Measurements from ENCODE around the gene INSRR.

DNA sequence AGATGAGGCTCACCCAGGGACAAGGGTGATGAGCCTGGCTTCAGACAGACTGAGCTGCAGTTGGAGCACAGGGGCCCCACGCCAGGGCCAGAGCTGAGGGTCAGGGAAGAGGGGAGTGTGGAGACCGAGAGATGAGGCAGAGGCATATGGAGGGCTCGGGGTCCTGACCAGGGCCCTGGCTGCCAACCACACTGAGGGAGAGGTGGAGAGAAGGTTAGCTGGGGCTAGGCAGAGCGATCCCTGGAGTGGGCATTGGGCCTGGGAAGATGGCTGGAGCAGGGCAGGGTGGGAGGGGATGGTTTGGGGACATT, 42.6 kb upstream of the INSRR start:
- TF ChIP-seq, protein P1, sequence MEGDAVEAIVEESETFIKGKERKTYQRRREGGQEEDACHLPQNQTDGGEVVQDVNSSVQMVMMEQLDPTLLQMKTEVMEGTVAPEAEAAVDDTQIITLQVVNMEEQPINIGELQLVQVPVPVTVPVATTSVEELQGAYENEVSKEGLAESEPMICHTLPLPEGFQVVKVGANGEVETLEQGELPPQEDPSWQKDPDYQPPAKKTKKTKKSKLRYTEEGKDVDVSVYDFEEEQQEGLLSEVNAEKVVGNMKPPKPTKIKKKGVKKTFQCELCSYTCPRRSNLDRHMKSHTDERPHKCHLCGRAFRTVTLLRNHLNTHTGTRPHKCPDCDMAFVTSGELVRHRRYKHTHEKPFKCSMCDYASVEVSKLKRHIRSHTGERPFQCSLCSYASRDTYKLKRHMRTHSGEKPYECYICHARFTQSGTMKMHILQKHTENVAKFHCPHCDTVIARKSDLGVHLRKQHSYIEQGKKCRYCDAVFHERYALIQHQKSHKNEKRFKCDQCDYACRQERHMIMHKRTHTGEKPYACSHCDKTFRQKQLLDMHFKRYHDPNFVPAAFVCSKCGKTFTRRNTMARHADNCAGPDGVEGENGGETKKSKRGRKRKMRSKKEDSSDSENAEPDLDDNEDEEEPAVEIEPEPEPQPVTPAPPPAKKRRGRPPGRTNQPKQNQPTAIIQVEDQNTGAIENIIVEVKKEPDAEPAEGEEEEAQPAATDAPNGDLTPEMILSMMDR (conservative IDR thresholded peaks at IDR 0.05; ENCODE audit: low read depth, low read length), result no peak
- TF ChIP-seq RAD21 (IDR thresholded peaks at IDR 0.05; ENCODE audit: low read length) (no peak), POLR2A (IDR thresholded peaks at IDR 0.05; ENCODE audit: low read depth, low read length) (no peak), MAZ (IDR thresholded peaks at IDR 0.05; ENCODE audit: borderline replicate concordance, low read depth, low read length) (no peak), CEBPB (IDR thresholded peaks at IDR 0.05; ENCODE audit: low read depth, low read length) (no peak), RFX5 (IDR thresholded peaks at IDR 0.05; ENCODE audit: low read depth, low read length) (no peak)

Data from IMR-90 (cell line).